HG03060 (cell line): ENCODE results near the gene GPR108.
A peak's percentile ranks its signal among the peaks of the same experiment; 100 is the strongest.
"Not testable (repeated sequence)": the region's sequence is repeated elsewhere in the genome, so short reads cannot be mapped to it uniquely, and the experiment has no call there.

Experiments
- ATAC-seq: cut with Tn5 transposase; IDR thresholded peaks from one replicate; pipeline ENCODE4 v1.9.1; 2021; ENCODE audit warnings: low read depth, moderate number of reproducible peaks; ENCODE audit not compliant: unreplicated experiment

GPR108 gene

DNA sequence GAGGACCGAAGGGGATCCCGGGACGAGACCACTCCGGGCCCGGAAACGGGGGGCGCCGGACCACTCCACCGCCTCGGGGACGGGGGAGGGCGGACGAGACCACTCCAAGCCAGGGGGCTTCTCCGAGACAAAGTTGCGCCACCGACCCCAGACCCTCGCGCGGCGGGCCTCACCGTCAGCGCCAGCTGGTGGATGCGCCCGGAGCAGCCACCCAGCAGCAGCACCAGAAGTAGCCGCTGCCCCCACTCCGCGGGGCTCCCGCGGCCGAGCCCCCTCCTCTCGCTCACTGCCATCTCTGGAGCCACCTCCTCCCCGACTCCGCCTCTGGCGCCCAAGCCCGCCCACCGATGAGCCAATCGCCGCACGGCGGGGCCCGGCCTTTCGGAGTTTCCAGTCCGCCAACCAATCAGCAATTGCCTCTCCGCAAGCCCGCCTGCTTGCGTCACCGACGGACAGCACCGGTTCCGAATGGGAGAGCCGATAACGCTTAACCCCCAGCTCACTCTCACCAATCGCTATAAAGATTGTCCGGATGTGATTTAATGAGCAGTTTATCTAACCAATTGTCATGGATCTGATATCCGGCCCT, at the start of gene GPR108:
Gene GPR108 (minus strand): TSS at position 297 of the 589 bp plus-strand sequence. CDS start 4 bp downstream, at position 293.
- peak; percentile 65 for ATAC-seq

DNA sequence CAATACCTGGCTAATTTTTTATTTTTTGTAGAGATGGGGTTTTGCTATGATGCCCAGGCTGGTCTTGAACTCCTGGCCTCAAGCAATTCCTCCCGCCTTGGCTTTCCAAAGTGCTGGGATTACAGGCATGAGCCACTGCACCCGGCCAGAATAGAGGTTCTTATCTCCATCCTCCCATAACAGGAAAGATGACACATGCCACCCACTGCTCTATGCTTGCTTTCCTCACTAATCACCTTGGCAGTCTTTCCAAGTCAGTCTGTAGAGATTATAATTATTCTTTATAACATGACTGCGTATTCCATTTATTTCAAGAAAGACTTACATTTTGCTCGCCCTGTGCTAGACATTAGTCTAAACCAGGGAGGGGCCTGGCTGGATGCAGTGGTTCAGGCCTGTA, 41.8 kb upstream of the GPR108 start:
- ATAC-seq, result no peak

GRCh38 chr19:6778386-6778785, 41.0 kb upstream of the GPR108 start:
- ATAC-seq, result no peak

- no peak for ATAC-seq
Measured at GRCh38 chr19:6777434-6777833, 40.1 kb upstream of the GPR108 start.

GRCh38 chr19:6776999-6777398, 39.6 kb upstream of the GPR108 start:
- no peak for ATAC-seq

- ATAC-seq, result not testable (repeated sequence)
Measured at GRCh38 chr19:6776045-6776444, 38.7 kb upstream of the GPR108 start.

GRCh38 chr19:6774821-6775707, 37.7 kb upstream of the GPR108 start:
- ATAC-seq, result no peak

DNA sequence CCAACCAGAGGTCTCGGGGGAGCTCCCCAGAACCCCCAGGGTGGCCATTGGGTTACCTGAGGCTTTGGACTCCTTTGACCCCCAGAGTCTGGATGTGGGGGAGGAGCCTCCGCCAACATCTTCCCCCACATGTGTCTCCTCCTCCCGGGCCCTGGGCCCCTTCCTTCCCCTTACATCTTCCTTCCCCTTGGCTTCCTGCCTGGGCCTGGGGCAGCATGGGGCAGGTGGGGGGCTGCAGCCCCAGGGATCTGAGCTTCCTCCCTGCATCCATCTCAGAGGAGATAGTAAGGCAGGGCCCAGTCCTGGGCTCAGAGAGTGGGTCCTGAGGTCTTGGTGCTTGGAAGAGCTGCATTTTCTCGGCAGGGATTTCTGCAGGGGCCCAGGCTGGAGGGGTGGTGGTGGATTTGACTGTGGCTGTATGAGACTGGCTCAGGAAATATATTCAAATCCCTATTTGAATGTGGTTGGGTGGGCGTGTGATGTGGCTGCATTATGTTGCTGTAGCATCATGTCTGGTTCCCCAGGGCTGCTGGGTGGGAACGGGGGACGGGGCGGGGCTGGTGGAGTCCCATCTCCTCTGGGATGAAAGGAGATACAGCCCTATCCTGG, 36.0 kb upstream of the GPR108 start:
- no peak for ATAC-seq

DNA sequence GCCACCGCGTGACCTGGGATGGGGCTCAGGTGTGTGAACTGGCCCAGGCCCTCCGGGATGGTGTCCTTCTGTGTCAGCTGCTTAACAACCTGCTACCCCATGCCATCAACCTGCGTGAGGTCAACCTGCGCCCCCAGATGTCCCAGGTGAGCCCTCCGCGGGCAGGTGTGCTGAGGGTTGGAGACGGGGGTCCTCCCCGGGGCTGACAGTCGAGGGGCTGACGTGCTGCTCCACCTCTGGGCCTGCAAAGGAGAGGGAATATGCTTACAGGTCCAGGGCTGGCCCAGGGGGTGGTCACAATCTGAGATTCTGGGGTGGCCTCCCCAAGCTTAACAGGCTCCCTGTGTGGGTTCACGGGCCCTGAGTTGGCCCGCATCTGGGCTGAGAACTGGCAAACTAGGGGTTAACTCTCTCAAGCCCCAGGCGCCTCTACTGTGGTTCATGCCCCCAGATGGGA, 35.5 kb upstream of the GPR108 start:
- no peak for ATAC-seq

DNA sequence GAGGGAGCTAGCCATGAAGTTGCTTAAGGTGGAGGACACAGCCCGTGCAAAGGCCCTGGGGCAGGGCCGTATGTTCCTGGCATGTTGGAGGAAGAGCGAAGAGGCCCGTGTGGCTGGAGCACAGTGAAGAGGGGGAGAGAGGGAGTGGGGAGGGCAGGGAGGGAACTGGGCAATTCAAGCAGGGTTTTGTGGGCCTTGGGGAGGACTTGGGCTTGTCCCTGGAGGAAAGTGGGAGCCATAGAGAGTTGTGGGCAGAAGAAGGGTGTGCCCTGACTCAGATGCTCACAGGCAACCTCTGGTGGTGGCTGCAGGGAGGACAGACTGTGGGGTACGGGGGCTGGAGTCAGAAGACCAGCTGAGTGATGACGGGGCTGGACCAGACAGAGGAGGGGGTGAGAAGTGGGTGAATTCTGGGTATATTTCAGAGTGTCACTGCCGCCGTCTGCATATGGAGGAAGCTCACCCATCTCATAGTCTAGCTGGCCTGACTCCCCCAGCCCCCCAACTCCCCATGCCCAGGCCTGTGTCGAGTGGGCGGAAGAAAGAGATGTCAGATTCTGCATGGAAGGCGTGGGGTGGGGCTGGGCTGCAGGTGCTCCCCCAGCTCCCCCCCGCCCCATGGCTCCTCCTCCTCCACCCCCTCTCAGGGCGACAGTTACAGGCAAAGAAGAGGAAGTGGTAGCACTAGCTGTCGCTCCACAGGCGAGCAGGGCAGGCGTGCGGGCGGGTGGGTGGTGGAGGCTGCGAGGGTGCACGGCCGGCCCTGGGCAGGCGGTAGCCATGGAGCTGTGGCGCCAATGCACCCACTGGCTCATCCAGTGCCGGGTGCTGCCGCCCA, 34.9 kb upstream of the GPR108 start, which contains the start of gene VAV1:
Gene VAV1 (plus strand): TSS at position 681 of the 838 bp plus-strand sequence. CDS start 100 bp downstream, at position 781.
- no peak for ATAC-seq

- ATAC-seq, result not testable (repeated sequence)
Measured at GRCh38 chr19:6771648-6772027, 34.3 kb upstream of the GPR108 start.

GRCh38 chr19:6769006-6769619, 31.7 kb upstream of the GPR108 start:
- ATAC-seq, result no peak

GRCh38 chr19:6768236-6768785, 30.9 kb upstream of the GPR108 start:
- no peak for ATAC-seq

DNA sequence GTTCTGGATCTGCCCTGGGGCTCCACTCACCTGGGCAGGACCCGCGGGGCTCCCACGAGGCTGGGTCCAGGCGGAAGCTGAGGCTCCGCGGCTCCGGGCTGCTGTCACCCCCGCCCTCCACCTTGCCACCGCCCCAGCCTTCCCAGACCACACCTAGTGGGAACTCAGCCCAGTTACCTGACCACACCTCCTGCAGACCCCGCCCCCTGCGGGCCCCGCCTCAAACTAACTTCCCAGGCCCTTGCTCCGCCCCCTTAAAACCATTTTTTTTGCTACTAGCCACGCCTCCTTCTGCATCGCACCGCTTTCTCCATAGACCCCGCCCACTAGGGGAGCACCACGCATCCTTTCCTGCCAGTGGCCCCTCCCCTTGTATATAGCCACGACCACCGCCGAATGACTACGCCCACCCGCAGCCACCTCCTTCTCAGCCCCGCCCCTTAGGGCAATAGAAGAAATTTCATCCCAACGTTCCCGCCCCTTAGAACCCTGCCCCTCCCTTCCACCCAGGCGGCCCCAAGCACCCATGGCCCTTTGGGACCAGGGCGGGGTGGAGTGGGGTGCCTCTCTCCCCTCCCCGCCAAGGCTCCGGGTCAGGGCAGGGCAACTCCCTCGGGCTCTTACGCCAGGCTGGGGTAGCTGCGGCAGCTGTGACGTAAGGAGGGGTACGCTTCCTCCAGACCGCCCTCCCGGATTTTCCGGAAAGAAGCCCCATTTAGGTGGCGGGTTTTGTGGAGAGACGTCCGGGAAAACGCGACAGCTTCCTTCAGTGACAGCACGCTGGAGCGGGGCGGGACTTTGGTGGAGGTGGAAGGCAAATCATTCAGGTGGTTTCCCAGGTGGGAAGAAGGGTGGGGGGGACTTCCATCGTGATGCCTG, 30.2 kb upstream of the GPR108 start, which contains the start of gene SH2D3A:
Gene SH2D3A (minus strand): TSS at position 79 of the 879 bp plus-strand sequence. CDS start 3,687 bp downstream, outside the sequence.
- peak; percentile 60 for ATAC-seq

DNA sequence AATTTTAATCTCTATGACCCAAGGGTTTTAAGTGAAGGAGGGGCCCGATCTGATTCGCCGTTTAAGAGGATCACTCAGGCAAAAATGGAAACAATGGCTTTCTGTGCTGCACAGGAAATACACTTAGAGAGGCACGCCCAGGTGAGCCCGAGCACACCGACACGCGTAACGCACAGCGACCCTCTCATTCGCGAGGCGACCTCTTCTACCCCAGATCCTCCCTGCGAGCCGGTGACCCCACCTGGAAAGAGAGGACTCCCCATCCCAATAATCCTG, 29.6 kb upstream of the GPR108 start:
- ATAC-seq, result no peak

GRCh38 chr19:6766357-6767080, 29.1 kb upstream of the GPR108 start:
- no peak for ATAC-seq

DNA sequence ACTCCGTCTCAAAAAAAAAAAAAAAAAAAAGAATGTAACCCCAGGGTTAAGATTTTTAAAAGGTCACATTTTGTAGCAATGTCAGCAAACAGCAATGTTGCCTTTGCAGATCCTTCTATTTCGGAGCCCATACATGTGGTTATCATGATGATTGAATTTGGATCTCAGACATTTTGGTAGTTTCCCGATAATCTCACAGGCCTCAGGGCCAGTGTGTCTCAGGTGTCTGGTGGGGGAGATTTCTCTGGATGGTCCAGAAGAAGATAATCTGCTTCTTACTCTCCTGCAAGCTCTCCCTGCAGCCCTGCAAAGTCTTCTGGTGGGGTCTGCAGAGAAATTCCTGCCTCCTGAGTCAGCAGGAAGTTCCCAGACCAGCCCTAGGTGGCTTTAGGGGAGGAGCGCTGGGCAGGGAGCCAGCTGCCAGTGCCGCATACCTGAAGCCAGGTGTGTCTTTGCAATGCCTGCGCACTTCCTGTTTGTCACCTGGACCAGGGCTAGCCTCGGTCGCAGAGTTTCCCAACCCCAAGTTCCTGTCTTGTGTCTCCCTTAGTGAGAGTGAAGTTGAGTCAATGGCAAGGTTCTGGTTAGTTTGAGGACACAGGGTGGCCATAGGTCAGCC, 28.5 kb upstream of the GPR108 start:
- no peak for ATAC-seq
